ENCODE data around the gene RNF40.

The RNF40 gene

DNA sequence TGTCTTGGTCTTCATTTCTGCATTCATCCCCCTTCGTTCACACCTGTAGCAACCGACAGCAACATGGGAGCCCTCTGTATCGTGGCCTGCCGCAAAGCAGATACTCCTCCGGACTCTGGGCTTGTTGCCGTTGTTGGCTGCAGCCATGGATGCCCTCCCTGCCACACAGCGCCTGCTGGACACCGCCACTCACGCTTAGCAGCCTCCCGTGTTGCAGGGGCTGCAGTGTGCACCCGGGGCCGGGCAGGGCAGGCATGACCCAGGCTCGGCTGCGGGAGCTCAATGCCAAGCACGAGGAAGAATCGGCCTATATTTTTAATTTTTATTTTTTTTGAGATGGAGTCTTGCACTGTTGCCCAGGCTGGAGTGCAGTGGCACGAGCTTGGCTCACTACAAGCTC, 59.8 kb downstream of the RNF40 start:
- FAIRE-seq: no peak
